Common myeloid progenitor, CD34-positive (primary cell): ENCODE results near the gene NOL9.

Experiments
- CTCF ChIA-PET: fragments of 350-600 bp; sonication (Branson Sonifier 250); formaldehyde crosslinking; loops from one replicate; lab custom pipeline; 2021; ENCODE audit warnings: antibody characterized with exemption; lab: Charles Lee
- POLR2A ChIA-PET: fragments of 350-600 bp; sonication (Branson Sonifier 250); formaldehyde crosslinking; loops from one replicate; lab custom pipeline; 2021; ENCODE audit warnings: antibody characterized with exemption; lab: Charles Lee
- DNase-seq, 3 donors: peaks; one replicate each; pipeline versions ENCODE4 v3.0.0 to v3.0.0-alpha.2; 2013
- H3K27ac ChIP-seq, 2 experiments: 1 replicate in 1 of 2; 2 replicates in 1 of 2; pipeline ENCODE4 v1.7.0; 2013; ENCODE audit warnings: inconsistent platforms in 2 of 2, low read length in 2 of 2, mild to moderate bottlenecking in 2 of 2, low read depth in 1 of 2, moderate library complexity in 1 of 2; ENCODE audit not compliant: severe bottlenecking in 2 of 2, insufficient read depth in 1 of 2, poor library complexity in 1 of 2
- H3K27me3 ChIP-seq, 5 experiments: replicated peaks in 2 of 5; 1 replicate in 3 of 5; 2 replicates in 2 of 5; pipeline versions ENCODE4 v1.6.1 to v1.7.0; 2013; ENCODE audit warnings: low read length in 4 of 5, mild to moderate bottlenecking in 2 of 5, moderate library complexity in 2 of 5, inconsistent platforms in 1 of 5; ENCODE audit not compliant: insufficient read depth in 5 of 5, control insufficient read depth in 4 of 5
- H3K36me3 ChIP-seq, 4 experiments: 1 replicate in 2 of 4; 2 replicates in 2 of 4; pipeline versions ENCODE4 v1.6.1 to v1.7.0; 2013; ENCODE audit warnings: low read length in 3 of 4, control low read depth in 1 of 4, mild to moderate bottlenecking in 1 of 4; ENCODE audit not compliant: control insufficient read depth in 4 of 4, insufficient read depth in 4 of 4
- H3K4me1 ChIP-seq, 4 experiments: 1 replicate in 3 of 4; 2 replicates in 1 of 4; pipeline versions ENCODE4 v1.6.1 to v1.7.1; 2013; ENCODE audit warnings: low read length in 3 of 4, mild to moderate bottlenecking in 3 of 4, control low read depth in 1 of 4, inconsistent platforms in 1 of 4, moderate library complexity in 1 of 4; ENCODE audit not compliant: control insufficient read depth in 4 of 4, insufficient read depth in 4 of 4; ENCODE audit errors: control extremely low read depth in 1 of 4
- H3K4me3 ChIP-seq, 7 experiments: 1 replicate in 4 of 7; 2 replicates in 3 of 7; pipeline versions ENCODE4 v1.5.1 to v1.7.0; 2013; ENCODE audit warnings: mild to moderate bottlenecking in 7 of 7, low read length in 6 of 7, moderate library complexity in 6 of 7, inconsistent platforms in 2 of 7, low read depth in 2 of 7, control low read depth in 1 of 7; ENCODE audit not compliant: insufficient read depth in 4 of 7, control insufficient read depth in 1 of 7; ENCODE audit errors: extremely low read depth in 1 of 7
- H3K9me3 ChIP-seq, 5 experiments: 1 replicate in 4 of 5; 2 replicates in 1 of 5; pipeline versions ENCODE4 v1.6.1 to v1.7.1; 2013; ENCODE audit warnings: low read length in 4 of 5, mild to moderate bottlenecking in 2 of 5, inconsistent platforms in 1 of 5, low read depth in 1 of 5, moderate library complexity in 1 of 5; ENCODE audit not compliant: control insufficient read depth in 4 of 5, insufficient read depth in 2 of 5; ENCODE audit errors: control extremely low read depth in 1 of 5
- WGBS: methylation state at CpG from one replicate; pipeline ENCODE4 v1.1.5; 2013; ENCODE audit not compliant: insufficient coverage; 5-methylcytosine and 5-hydroxymethylcytosine counted together

NOL9 gene

GRCh38 chr1:6523566-6523965 is 30.7 kb downstream of the NOL9 start:
- Histone ChIP-seq H3K27ac (no peak overlapping the region), H3K4me1 (no peaks in the 10 kb centered on the region), H3K9me3 (no peaks in the 10 kb centered on the region), H3K4me3 (no peak overlapping the region), H3K36me3 (peaks cover 6 to 36% (median 20%) of the 10 kb centered on the region in 4 experiments), H3K27me3 (no peaks in the 10 kb centered on the region)
- peak; percentile 14 to 28 (median 18) for DNase-seq
- ChIA-PET POLR2A (no interaction called here), CTCF (interaction anchor here (0.7 to 2.4 kb wide), 7 partner anchors 12 to 51 kb away, joined by 3 to 13 read pairs (median 3); no protein-coding TSS in a partner anchor)
- 65% methylated on average over 5 of the region's 6 CpGs for WGBS

DNA sequence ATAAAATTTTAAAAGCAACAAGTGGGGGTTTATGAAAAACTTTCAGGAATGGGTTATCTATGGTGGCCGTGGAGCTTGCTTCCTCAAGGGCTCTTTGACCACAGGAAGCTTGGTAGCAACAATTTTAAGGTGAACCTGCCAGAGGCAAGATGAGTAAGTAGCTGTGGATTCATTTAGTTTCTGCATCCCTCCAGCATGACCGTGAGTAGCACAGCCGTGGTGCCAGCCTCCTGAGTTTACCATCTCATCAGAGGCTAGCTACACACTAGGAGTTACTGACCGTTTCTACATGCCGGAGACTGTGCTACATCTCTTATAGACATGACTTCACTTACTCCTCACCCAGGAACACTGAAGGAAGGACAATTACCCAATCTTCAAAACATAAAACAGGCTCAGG is 32.8 kb downstream of the NOL9 start:
- peaks cover 1 to 25% (median 11%) of the 10 kb centered on the region in 4 experiments for H3K36me3 ChIP-seq
- no peak overlapping the region for H3K4me3 ChIP-seq
- ChIA-PET CTCF (interaction anchor here (0.8 to 2.4 kb wide), 9 partner anchors 9 to 78 kb away, joined by 3 to 13 read pairs (median 4); no protein-coding TSS in a partner anchor), POLR2A (interaction anchor here (0.6 to 0.7 kb wide), 2 partner anchors 14 to 365 kb away, joined by 3 read pairs; no protein-coding TSS in a partner anchor)
- H3K9me3 ChIP-seq, result no peaks in the 10 kb centered on the region
- no peaks in the 10 kb centered on the region for H3K27me3 ChIP-seq
- H3K4me1 ChIP-seq, result no peaks in the 10 kb centered on the region
- H3K27ac ChIP-seq, result no peak overlapping the region
- 59% methylated on average over 4 of the region's 5 CpGs for WGBS
- DNase-seq, result no peak

GRCh38 chr1:6519935-6520671 is 34.2 kb downstream of the NOL9 start:
- ChIA-PET POLR2A (no interaction called here), CTCF (interaction anchor here (1.0 to 1.2 kb wide), 2 partner anchors 28 to 77 kb away, joined by 3 read pairs; no protein-coding TSS in a partner anchor)
- 86% methylated on average over 13 of the region's 13 CpGs for WGBS
- H3K4me1 ChIP-seq, result no peaks in the 10 kb centered on the region
- no peak overlapping the region for H3K27ac ChIP-seq
- no peaks in the 10 kb centered on the region for H3K27me3 ChIP-seq
- no peaks in the 10 kb centered on the region for H3K9me3 ChIP-seq
- DNase-seq, result no peak
- no peak overlapping the region for H3K4me3 ChIP-seq
- H3K36me3 ChIP-seq, result peaks cover 0 to 11% (median 4%) of the 10 kb centered on the region in 4 experiments

- peaks cover 0 to 7% (median 3%) of the 10 kb centered on the region in 4 experiments for H3K36me3 ChIP-seq
- no peak overlapping the region for H3K27ac ChIP-seq
- no peak for DNase-seq
- H3K4me1 ChIP-seq, result no peaks in the 10 kb centered on the region
- no peaks in the 10 kb centered on the region for H3K27me3 ChIP-seq
- 87% methylated on average over 11 of the region's 11 CpGs for WGBS
- H3K9me3 ChIP-seq, result no peaks in the 10 kb centered on the region
- H3K4me3 ChIP-seq, result no peak overlapping the region
- ChIA-PET POLR2A (no interaction called here), CTCF (no interaction called here)
Observed at GRCh38 chr1:6519491-6519934, 34.8 kb downstream of the NOL9 start.

DNA sequence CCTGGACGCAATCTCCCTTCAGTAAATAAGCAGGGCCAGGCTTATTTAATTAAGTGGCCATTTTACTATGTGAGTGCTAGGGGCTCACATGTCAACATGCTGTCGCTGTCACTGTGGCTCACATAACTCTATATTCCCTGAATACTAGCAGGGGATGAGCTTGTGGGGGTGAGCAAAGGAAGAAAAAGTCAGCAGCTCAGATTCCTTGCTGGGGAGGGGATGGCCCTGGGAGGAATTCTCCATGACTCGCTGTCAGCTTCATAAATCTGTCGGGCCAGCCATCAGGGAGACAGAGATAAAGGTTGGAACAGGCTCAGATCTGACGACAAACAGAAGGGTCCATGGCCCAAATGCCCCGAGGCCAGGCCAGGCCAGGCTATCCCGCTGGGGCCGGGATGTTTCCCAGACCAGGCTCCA is 36.9 kb downstream of the NOL9 start:
- Histone ChIP-seq H3K27me3 (no peaks in the 10 kb centered on the region), H3K27ac (no peak overlapping the region), H3K36me3 (no peaks in the 10 kb centered on the region), H3K9me3 (no peaks in the 10 kb centered on the region), H3K4me3 (no peak overlapping the region), H3K4me1 (peaks cover 0 to 2% (median 0%) of the 10 kb centered on the region in 4 experiments)
- POLR2A ChIA-PET, result no interaction called here
- CTCF ChIA-PET, result no interaction called here
- DNase-seq, result no peak
- 76% methylated on average over 6 of the region's 8 CpGs for WGBS

- DNase-seq, result no peak
Observed at GRCh38 chr1:6515771-6516170, 38.5 kb downstream of the NOL9 start.

GRCh38 chr1:6513320-6513801 is 41.0 kb downstream of the NOL9 start:
- Histone ChIP-seq H3K36me3 (no peaks in the 10 kb centered on the region), H3K4me1 (peaks cover 0 to 26% (median 13%) of the 10 kb centered on the region in 4 experiments), H3K9me3 (no peaks in the 10 kb centered on the region), H3K4me3 (no peak overlapping the region), H3K27ac (no peak overlapping the region), H3K27me3 (no peaks in the 10 kb centered on the region)
- POLR2A ChIA-PET, result no interaction called here
- CTCF ChIA-PET, result interaction anchor here (1.7 kb wide), 1 partner anchor 22 kb away, joined by 5 read pairs; the partner anchor contains the start of gene PLEKHG5
- DNase-seq, result no peak
- 97% methylated on average over 9 of the region's 9 CpGs for whole genome bisulfite sequencing

More at GRCh38 chr1:6515771-6516170, 38.5 kb downstream of the NOL9 start:
- no peak overlapping the region for H3K27ac ChIP-seq
- H3K27me3 ChIP-seq, result no peaks in the 10 kb centered on the region
- H3K36me3 ChIP-seq, result no peaks in the 10 kb centered on the region
- H3K4me3 ChIP-seq, result no peak overlapping the region
- no peaks in the 10 kb centered on the region for H3K9me3 ChIP-seq
- POLR2A ChIA-PET, result no interaction called here
- H3K4me1 ChIP-seq, result peaks cover 0 to 5% (median 0%) of the 10 kb centered on the region in 4 experiments
- CTCF ChIA-PET, result no interaction called here
- 98% methylated on average over 3 of the region's 4 CpGs for WGBS
